GM23248 (cell line): ENCODE results near the gene GATM. TPM values are rescaled to one million over a fixed set of nuclear protein-coding genes. Genes with fewer than 3 reads are reported as not detected.
"Not testable (repeated sequence)": the region's sequence is repeated elsewhere in the genome, so short reads cannot be mapped to it uniquely, and the experiment has no call there.

ENCODE experiments used
- DNase-seq: peaks from one replicate; pipeline ENCODE4 v3.0.0-alpha.2; 2015
- H2AFZ ChIP-seq: fragments of 200-600 bp; sonication (generic); 2 replicates; pipeline ENCODE4 v1.6.1; 2016; ENCODE audit warnings: antibody characterized with exemption
- H3F3A ChIP-seq: fragments of 200-600 bp; sonication (generic); 2 replicates; pipeline ENCODE4 v1.6.1; 2016; ENCODE audit warnings: mild to moderate bottlenecking, antibody characterized with exemption, mixed run types; ENCODE audit not compliant: insufficient read depth
- H3K27ac ChIP-seq: fragments of 200-600 bp; sonication (generic); 2 replicates; pipeline ENCODE4 v1.5.1; 2016; ENCODE audit warnings: mild to moderate bottlenecking
- H3K27me3 ChIP-seq: fragments of 200-600 bp; sonication (generic); replicated peaks from 2 replicates; pipeline ENCODE4 v1.6.1; 2016; ENCODE audit warnings: mild to moderate bottlenecking; ENCODE audit not compliant: insufficient read depth
- H3K36me3 ChIP-seq: fragments of 200-600 bp; sonication (generic); 2 replicates; pipeline ENCODE4 v1.6.1; 2016; ENCODE audit warnings: low read depth, mild to moderate bottlenecking
- H3K4me1 ChIP-seq: fragments of 200-600 bp; sonication (generic); 2 replicates; pipeline ENCODE4 v1.6.1; 2016; ENCODE audit warnings: mild to moderate bottlenecking; ENCODE audit not compliant: insufficient read depth
- H3K4me2 ChIP-seq: fragments of 200-600 bp; sonication (generic); one replicate; pipeline ENCODE4 v1.6.1; 2016; ENCODE audit warnings: mild to moderate bottlenecking; ENCODE audit not compliant: unreplicated experiment
- H3K4me3 ChIP-seq: fragments of 200-600 bp; sonication (generic); 2 replicates; pipeline ENCODE4 v1.5.1; 2016; ENCODE audit warnings: mild to moderate bottlenecking
- H3K79me2 ChIP-seq: fragments of 200-600 bp; sonication (generic); 2 replicates; pipeline ENCODE4 v1.6.1; 2016; ENCODE audit warnings: mild to moderate bottlenecking; ENCODE audit not compliant: insufficient read depth
- H3K9ac ChIP-seq: fragments of 200-600 bp; sonication (generic); 2 replicates; pipeline ENCODE4 v1.6.1; 2016; ENCODE audit warnings: mild to moderate bottlenecking
- H3K9me2 ChIP-seq: fragments of 200-600 bp; sonication (generic); 2 replicates; pipeline ENCODE4 v1.6.1; 2016; ENCODE audit warnings: mixed run types, mild to moderate bottlenecking, moderate library complexity; ENCODE audit not compliant: insufficient read depth
- H3K9me3 ChIP-seq: fragments of 200-600 bp; sonication (generic); one replicate; pipeline ENCODE4 v1.6.1; 2017; ENCODE audit warnings: low read depth
- H4K20me1 ChIP-seq: fragments of 200-600 bp; sonication (generic); 2 replicates; pipeline ENCODE4 v1.6.0; 2016; ENCODE audit not compliant: insufficient read depth
- EZH2 ChIP-seq: fragments of 200-600 bp; sonication (generic); IDR thresholded peaks from 2 replicates; pipeline ENCODE4 v1.6.1; 2018; ENCODE audit warnings: antibody characterized with exemption, mild to moderate bottlenecking; ENCODE audit not compliant: insufficient read depth, poor library complexity, severe bottlenecking
- EZH2phosphoT487 ChIP-seq: fragments of 200-600 bp; sonication (generic); IDR thresholded peaks from 2 replicates; pipeline ENCODE4 v1.6.1; 2018; ENCODE audit warnings: antibody characterized with exemption, moderate library complexity, mild to moderate bottlenecking, low read depth; ENCODE audit not compliant: insufficient read depth
- WGBS, 2 experiments: methylation state at CpG; one replicate each; pipeline ENCODE4 v1.1.6; 2015 to 2017; ENCODE audit warnings: low lambda C conversion rate in 2 of 2, low coverage in 1 of 2; ENCODE audit errors: missing lambda C conversion rate in 2 of 2; 5-methylcytosine and 5-hydroxymethylcytosine counted together
- in situ Hi-C: fragments of 300-500 bp; cut with MboI; formaldehyde crosslinking; loops from 2 replicates; pipeline ENCODE4 v1.15.0; 2020
- polyA plus RNA-seq: library from polyadenylated mRNA; unstranded; fragments of >200 nt; fragmentation: Nextera tagmentation; extraction: Ambion mirVana; gene quantifications from 2 replicates; pipeline ENCODE4 v1.2.1, GENCODE V29; 2016
- total RNA-seq: library from RNA; depleted of rRNA; stranded (reverse); fragments of >200 nt; shearing (Covaris generic); gene quantifications from 2 replicates; pipeline ENCODE4 v1.2.3, GENCODE V29; 2014

Gene GATM
- total and polyA plus RNA-seq, 2 experiments from 2014 or later, result not detected

- H3K9me3 ChIP-seq, result no peaks in the 10 kb centered on the region
- H3K36me3 ChIP-seq, result no peaks in the 10 kb centered on the region
- no peak for DNase-seq
- H2AFZ ChIP-seq, result no peak overlapping the region
- H3K9ac ChIP-seq, result no peak overlapping the region
- no peaks in the 10 kb centered on the region for H3K79me2 ChIP-seq
- no peak overlapping the region for H3K4me3 ChIP-seq
- WGBS, 2 experiments, result 34 to 37% methylated on average over 3 of the region's 3 CpGs
- in situ Hi-C loops, result no loop called here
- no peak overlapping the region for H3K4me2 ChIP-seq
- no peaks in the 10 kb centered on the region for H3K9me2 ChIP-seq
- no peaks in the 10 kb centered on the region for H4K20me1 ChIP-seq
- no peak overlapping the region for H3K27ac ChIP-seq
- no peak for TF ChIP-seq EZH2phosphoT487
- no peak for TF ChIP-seq EZH2
- H3K27me3 ChIP-seq, result peaks cover 64% of the 10 kb centered on the region
- H3F3A ChIP-seq, result no peaks in the 10 kb centered on the region
- no peaks in the 10 kb centered on the region for H3K4me1 ChIP-seq
Measured at GRCh38 chr15:45375836-45376235, 2.5 kb downstream of the GATM start.

- Histone ChIP-seq H3K27me3 (peaks cover 51% of the 10 kb centered on the region), H3K9me2 (no peaks in the 10 kb centered on the region)
- TF ChIP-seq EZH2phosphoT487, result no peak
- no peak for TF ChIP-seq EZH2
Measured at GRCh38 chr15:45373976-45374375, 4.4 kb downstream of the GATM start.

GRCh38 chr15:45372041-45372995 is 6.0 kb downstream of the GATM start:
- no peaks in the 10 kb centered on the region for H3K36me3 ChIP-seq
- H3K4me1 ChIP-seq, result no peaks in the 10 kb centered on the region
- TF ChIP-seq EZH2 (no peak), EZH2phosphoT487 (no peak)
- H3K9me3 ChIP-seq, result no peaks in the 10 kb centered on the region
- no peaks in the 10 kb centered on the region for H3K79me2 ChIP-seq
- no peak overlapping the region for H3K4me3 ChIP-seq
- no peak overlapping the region for H2AFZ ChIP-seq
- peak; percentile 3 for DNase-seq
- H4K20me1 ChIP-seq, result no peaks in the 10 kb centered on the region
- H3K4me2 ChIP-seq, result no peak overlapping the region
- no peak overlapping the region for H3K9ac ChIP-seq
- H3K27me3 ChIP-seq, result peaks cover 39% of the 10 kb centered on the region
- in situ Hi-C loops, result no loop called here
- H3K27ac ChIP-seq, result no peak overlapping the region
- no peaks in the 10 kb centered on the region for H3F3A ChIP-seq
- 61 to 65% methylated on average over 7 of the region's 7 CpGs for WGBS, 2 experiments
- H3K9me2 ChIP-seq, result no peaks in the 10 kb centered on the region

More at GRCh38 chr15:45373976-45374375, 4.4 kb downstream of the GATM start:
- no peak for DNase-seq
- Histone ChIP-seq H3K27ac (no peak overlapping the region), H3K9ac (no peak overlapping the region), H3K4me3 (no peak overlapping the region), H3K9me3 (no peaks in the 10 kb centered on the region), H3K79me2 (no peaks in the 10 kb centered on the region), H4K20me1 (no peaks in the 10 kb centered on the region), H3K36me3 (no peaks in the 10 kb centered on the region), H2AFZ (no peak overlapping the region), H3F3A (no peaks in the 10 kb centered on the region), H3K4me1 (no peaks in the 10 kb centered on the region), H3K4me2 (no peak overlapping the region)
- 61 to 65% methylated on average over 2 of the region's 2 CpGs for WGBS, 2 experiments
- in situ Hi-C loops, result no loop called here

GRCh38 chr15:45371546-45371945 is 6.8 kb downstream of the GATM start:
- in situ Hi-C loops, result no loop called here
- H2AFZ ChIP-seq, result no peak overlapping the region
- no peak overlapping the region for H3K4me3 ChIP-seq
- TF ChIP-seq EZH2phosphoT487, result no peak
- no peak for TF ChIP-seq EZH2
- no peak overlapping the region for H3K27ac ChIP-seq
- H3K9ac ChIP-seq, result no peak overlapping the region
- H3K27me3 ChIP-seq, result peaks cover 31% of the 10 kb centered on the region
- WGBS, 2 experiments, result 11 to 21% methylated on average over 1 of the region's 1 CpG
- no peak overlapping the region for H3K4me2 ChIP-seq
- no peaks in the 10 kb centered on the region for H4K20me1 ChIP-seq
- H3K4me1 ChIP-seq, result no peaks in the 10 kb centered on the region
- H3K9me3 ChIP-seq, result no peaks in the 10 kb centered on the region
- H3F3A ChIP-seq, result no peaks in the 10 kb centered on the region
- H3K36me3 ChIP-seq, result no peaks in the 10 kb centered on the region
- no peaks in the 10 kb centered on the region for H3K9me2 ChIP-seq
- no peaks in the 10 kb centered on the region for H3K79me2 ChIP-seq
- DNase-seq, result no peak

- H3F3A ChIP-seq, in situ Hi-C loops, H3K36me3 ChIP-seq, H3K27ac ChIP-seq, H3K4me2 ChIP-seq, DNase-seq, H3K4me3 ChIP-seq, H3K9me2 ChIP-seq, H3K9me3 ChIP-seq, H3K9ac ChIP-seq, H3K4me1 ChIP-seq, H3K79me2 ChIP-seq, H4K20me1 ChIP-seq, H2AFZ ChIP-seq: not testable (repeated sequence)
- 37 to 65% methylated on average over 3 to 4 of the region's 4 CpGs for WGBS, 2 experiments
- peaks cover 18% of the 10 kb centered on the region for H3K27me3 ChIP-seq
Measured at GRCh38 chr15:45370042-45370441, 8.3 kb downstream of the GATM start.

- H3K9me2 ChIP-seq, in situ Hi-C loops, H2AFZ ChIP-seq, H3K9ac ChIP-seq, DNase-seq, H3K4me1 ChIP-seq, H3K79me2 ChIP-seq, H3K36me3 ChIP-seq, H3K27me3 ChIP-seq, H3K4me3 ChIP-seq, H3K4me2 ChIP-seq, H3K27ac ChIP-seq, H4K20me1 ChIP-seq, H3K9me3 ChIP-seq, H3F3A ChIP-seq: not testable (repeated sequence)
- 7 to 9% methylated on average over 7 of the region's 7 CpGs for WGBS, 2 experiments
Measured at GRCh38 chr15:45367222-45367621, 11.1 kb downstream of the GATM start.
